Ectodermal cell (in vitro differentiated cells): ENCODE measurements around the gene PIK3IP1.
"Not testable (repeated sequence)": the region's sequence is repeated elsewhere in the genome, so short reads cannot be mapped to it uniquely, and the experiment has no call there.

Experiments
- H3K27ac ChIP-seq: 2 replicates; pipeline ENCODE4 v1.7.0; 2013; ENCODE audit warnings: mild to moderate bottlenecking, low read depth, low read length; ENCODE audit not compliant: insufficient read depth, poor library complexity, severe bottlenecking
- H3K27me3 ChIP-seq: 2 replicates; pipeline ENCODE4 v1.7.0; 2013; ENCODE audit warnings: mild to moderate bottlenecking, low read length; ENCODE audit not compliant: insufficient read depth, control insufficient read depth, poor library complexity, severe bottlenecking
- H3K36me3 ChIP-seq: one replicate; pipeline ENCODE4 v1.7.0; 2013; ENCODE audit warnings: low read length; ENCODE audit not compliant: control insufficient read depth, insufficient read depth
- H3K4me1 ChIP-seq: one replicate; pipeline ENCODE4 v1.7.0; 2013; ENCODE audit warnings: low read length; ENCODE audit not compliant: control insufficient read depth, insufficient read depth
- H3K4me3 ChIP-seq: 2 replicates; pipeline ENCODE4 v1.7.0; 2013; ENCODE audit warnings: low read depth, low read length, control low read depth; ENCODE audit not compliant: insufficient read depth
- H3K9me3 ChIP-seq: 2 replicates; pipeline ENCODE4 v1.7.0; 2013; ENCODE audit warnings: mild to moderate bottlenecking, low read length, moderate library complexity; ENCODE audit not compliant: control insufficient read depth
- WGBS, 2 experiments: methylation state at CpG; one replicate each; pipeline ENCODE4 v1.1.7; 2013; ENCODE audit warnings: missing lambda C conversion rate in 2 of 2; 5-methylcytosine and 5-hydroxymethylcytosine counted together

The PIK3IP1 gene

GRCh38 chr22:31329453-31330215, 37.3 kb upstream of the PIK3IP1 start:
- no peak overlapping the region for H3K27ac ChIP-seq

DNA sequence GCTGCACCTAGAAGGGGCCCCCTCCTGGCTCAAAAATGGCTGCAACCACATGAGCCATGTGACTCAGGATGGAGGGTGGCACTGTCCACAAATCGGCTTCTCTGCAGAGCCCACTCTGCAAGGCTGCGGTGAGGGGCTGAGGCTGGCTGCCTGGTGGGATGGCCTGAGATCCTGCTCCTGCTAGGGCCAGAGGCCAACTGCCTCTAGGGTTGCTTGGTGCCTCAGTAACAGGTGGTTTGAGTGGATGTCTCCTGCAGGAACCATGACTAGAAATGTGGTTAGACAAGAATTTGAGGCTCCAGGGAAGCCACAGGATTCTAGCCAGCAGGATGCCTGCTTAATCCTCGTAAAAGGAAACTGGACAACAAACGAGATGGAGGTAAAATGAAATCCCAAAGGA, 36.7 kb upstream of the PIK3IP1 start:
- Histone ChIP-seq H3K27me3 (no peaks in the 10 kb centered on the region), H3K27ac (no peak overlapping the region), H3K36me3 (peaks cover 60% of the 10 kb centered on the region), H3K4me3 (no peak overlapping the region), H3K9me3 (no peaks in the 10 kb centered on the region), H3K4me1 (no peaks in the 10 kb centered on the region)
- 80 to 90% methylated on average over 4 of the region's 4 CpGs for WGBS, 2 experiments

More at GRCh38 chr22:31329453-31330215, 37.3 kb upstream of the PIK3IP1 start:
- peaks cover 66% of the 10 kb centered on the region for H3K36me3 ChIP-seq
- H3K9me3 ChIP-seq: no peaks in the 10 kb centered on the region
- H3K4me3 ChIP-seq: no peak overlapping the region
- no peaks in the 10 kb centered on the region for H3K27me3 ChIP-seq
- no peaks in the 10 kb centered on the region for H3K4me1 ChIP-seq
- WGBS, 2 experiments: 85 to 86% methylated on average over 9 of the region's 9 CpGs

DNA sequence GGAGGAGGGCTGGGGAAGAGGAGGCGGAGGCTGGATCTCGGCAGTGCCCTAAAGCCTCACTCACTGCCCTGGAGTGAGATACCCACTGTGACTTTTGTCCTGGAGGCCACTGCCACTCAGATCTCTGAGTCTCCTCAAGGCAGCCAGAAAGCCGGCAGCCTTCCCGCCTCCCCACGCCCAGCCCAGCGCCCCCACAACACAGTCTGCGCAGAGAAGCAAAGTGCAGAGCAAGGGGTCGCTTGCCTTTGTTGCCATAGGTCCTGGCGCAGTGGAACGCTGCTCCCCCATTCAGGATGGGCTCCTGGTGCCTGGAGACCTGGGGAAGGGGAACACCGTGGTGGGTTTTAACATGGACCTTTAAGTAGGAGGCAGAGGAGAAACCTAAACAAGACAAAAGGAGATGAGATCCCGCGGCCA, 36.3 kb upstream of the PIK3IP1 start:
- Histone ChIP-seq H3K4me3 (no peak overlapping the region), H3K9me3 (no peaks in the 10 kb centered on the region), H3K27ac (peak overlapping the region; percentile 3), H3K4me1 (no peaks in the 10 kb centered on the region), H3K36me3 (peaks cover 56% of the 10 kb centered on the region), H3K27me3 (no peaks in the 10 kb centered on the region)
- 89 to 93% methylated on average over 13 of the region's 13 CpGs for WGBS, 2 experiments

- H3K4me1 ChIP-seq: no peaks in the 10 kb centered on the region
- no peak overlapping the region for H3K4me3 ChIP-seq
- no peaks in the 10 kb centered on the region for H3K27me3 ChIP-seq
- H3K36me3 ChIP-seq: peaks cover 50% of the 10 kb centered on the region
- 87 to 89% methylated on average over 9 of the region's 9 CpGs for WGBS, 2 experiments
- no peaks in the 10 kb centered on the region for H3K9me3 ChIP-seq
- peak overlapping the region; percentile 3 for H3K27ac ChIP-seq
Measured at GRCh38 chr22:31327806-31328543, 35.7 kb upstream of the PIK3IP1 start.

GRCh38 chr22:31326877-31327276, 34.6 kb upstream of the PIK3IP1 start:
- no peaks in the 10 kb centered on the region for H3K4me1 ChIP-seq
- WGBS, 2 experiments: 95 to 97% methylated on average over 9 of the region's 9 CpGs
- H3K9me3 ChIP-seq: no peaks in the 10 kb centered on the region
- no peak overlapping the region for H3K27ac ChIP-seq
- H3K27me3 ChIP-seq: no peaks in the 10 kb centered on the region
- no peak overlapping the region for H3K4me3 ChIP-seq
- H3K36me3 ChIP-seq: peaks cover 40% of the 10 kb centered on the region

- Histone ChIP-seq H3K4me1 (no peaks in the 10 kb centered on the region), H3K36me3 (peaks cover 28% of the 10 kb centered on the region), H3K27ac (no peak overlapping the region), H3K9me3 (no peaks in the 10 kb centered on the region), H3K27me3 (no peaks in the 10 kb centered on the region), H3K4me3 (no peak overlapping the region)
- WGBS, 2 experiments: 94 to 95% methylated on average over 8 of the region's 8 CpGs
Measured at GRCh38 chr22:31323578-31324550, 31.6 kb upstream of the PIK3IP1 start.

DNA sequence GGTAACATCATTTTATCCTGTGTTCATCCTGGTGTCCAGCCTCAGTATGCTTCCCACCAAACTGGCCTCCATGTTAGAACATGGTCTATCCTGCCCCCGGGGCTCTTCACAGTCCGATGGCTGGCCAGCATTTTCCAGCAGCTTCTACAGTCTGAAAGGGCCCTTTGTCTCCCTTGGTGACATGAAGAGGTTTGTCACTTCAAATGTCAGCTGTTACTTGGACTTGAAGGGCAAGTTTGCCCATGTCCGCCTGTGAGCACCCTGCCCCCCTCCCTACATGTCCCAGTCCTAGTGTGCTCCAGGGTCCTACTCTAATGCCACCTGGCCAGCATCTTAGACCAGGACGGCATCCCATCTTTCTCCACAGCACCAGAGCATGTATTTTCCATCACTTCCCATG, 29.1 kb upstream of the PIK3IP1 start:
- no peaks in the 10 kb centered on the region for H3K27me3 ChIP-seq

DNA sequence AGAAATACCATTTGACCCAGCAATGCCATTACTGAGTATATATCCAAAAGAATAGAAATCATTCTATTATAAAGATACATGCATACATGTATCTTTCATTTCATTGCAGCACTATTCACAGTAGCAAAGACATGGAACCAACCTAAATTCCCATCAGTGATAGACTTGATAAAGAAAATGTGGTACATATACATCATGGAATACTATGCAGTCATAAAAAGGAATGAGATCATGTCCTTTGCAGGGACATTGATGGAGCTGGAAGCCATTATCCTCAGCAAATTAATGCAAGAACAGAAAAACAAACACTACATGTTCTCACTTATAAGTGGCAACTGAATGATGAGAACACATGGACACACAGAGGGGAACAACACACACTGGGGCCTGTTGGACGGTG, 21.9 kb upstream of the PIK3IP1 start:
- WGBS, 2 experiments: 95 to 97% methylated on average over 1 of the region's 1 CpG
- H3K27me3 ChIP-seq, H3K9me3 ChIP-seq, H3K36me3 ChIP-seq, H3K4me3 ChIP-seq, H3K27ac ChIP-seq, H3K4me1 ChIP-seq: not testable (repeated sequence)

More for the DNA sequence above, 29.1 kb upstream of the PIK3IP1 start:
- Histone ChIP-seq H3K4me3 (no peak overlapping the region), H3K4me1 (no peaks in the 10 kb centered on the region), H3K36me3 (peaks cover 12% of the 10 kb centered on the region), H3K27ac (no peak overlapping the region), H3K9me3 (no peaks in the 10 kb centered on the region)
- 92% methylated on average over 4 of the region's 4 CpGs for WGBS, 2 experiments

DNA sequence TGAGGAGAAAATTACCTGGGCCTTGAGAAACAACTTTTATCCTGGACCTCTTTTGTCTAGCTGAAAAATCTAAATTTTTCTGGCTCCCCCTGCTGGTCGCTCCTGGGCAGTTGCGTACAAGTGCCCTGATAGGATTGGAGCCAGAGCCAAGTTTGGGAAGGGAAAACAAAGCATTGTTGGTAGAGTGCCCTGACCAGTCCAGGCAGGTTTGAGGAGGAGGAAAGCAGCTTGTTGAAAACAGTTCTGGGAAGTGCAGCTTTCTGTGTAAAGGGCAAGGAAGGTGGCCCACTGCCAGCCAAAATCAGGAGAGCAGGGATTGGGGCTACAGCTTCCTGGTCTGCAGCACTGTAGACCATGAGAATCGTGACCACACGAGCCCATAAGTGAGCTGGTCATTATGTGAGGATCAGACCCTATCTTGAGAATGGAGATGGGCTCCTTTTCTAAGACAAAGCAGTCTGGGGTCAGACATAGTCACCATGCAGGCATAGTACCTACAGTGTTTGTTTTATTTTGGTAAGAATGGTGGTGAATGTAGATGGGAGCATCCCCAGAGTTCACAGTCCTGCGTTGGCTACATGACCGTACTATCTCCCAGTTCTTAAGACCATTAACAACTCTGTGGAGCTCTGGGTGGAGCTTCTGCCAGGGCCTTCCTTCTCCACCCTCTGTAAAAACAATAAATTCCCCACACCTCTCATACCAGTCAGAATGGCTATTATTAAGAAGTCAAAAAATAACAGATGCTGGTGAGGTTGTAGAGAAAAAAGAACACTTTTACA, 21.3 kb upstream of the PIK3IP1 start:
- Histone ChIP-seq H3K4me1 (no peaks in the 10 kb centered on the region), H3K4me3 (no peak overlapping the region), H3K27me3 (no peaks in the 10 kb centered on the region), H3K27ac (no peak overlapping the region), H3K9me3 (no peaks in the 10 kb centered on the region), H3K36me3 (no peaks in the 10 kb centered on the region)
- WGBS, 2 experiments: 63 to 64% methylated on average over 6 of the region's 6 CpGs
